ENCODE results near the gene TLR9. TPM values are rescaled to one million over a fixed set of nuclear protein-coding genes. Genes with fewer than 3 reads are reported as not detected.

The TLR9 gene
- total RNA-seq, 1 experiment from 2014 or later, result not detected

DNA sequence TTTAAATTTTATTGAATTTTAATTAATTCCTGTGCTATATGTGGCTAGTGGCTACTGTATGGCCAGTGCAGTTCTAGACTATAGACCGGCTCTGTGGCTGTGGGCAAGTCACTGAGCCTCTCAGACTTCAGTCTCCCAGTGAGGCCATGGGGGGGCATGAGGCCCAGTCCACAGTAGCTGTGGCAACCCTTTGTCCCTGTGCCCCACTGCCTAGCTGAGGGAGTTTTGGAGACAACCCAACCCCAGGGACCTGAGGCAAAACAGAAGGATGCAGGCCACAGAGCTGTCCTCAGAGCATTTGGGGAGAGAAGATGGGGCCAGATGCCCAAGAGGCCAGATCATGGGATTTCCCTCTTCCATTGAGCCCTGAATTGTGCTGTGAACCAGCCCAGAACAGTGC lies 52.3 kb downstream of the TLR9 start:
- no peaks in the 10 kb centered on the region for H3K79me2 ChIP-seq (ENCODE audit: insufficient read depth, low read length)
- H3K23ac ChIP-seq (ENCODE audit: insufficient read length, low read depth, low read length), result no peak overlapping the region
- DNase-seq, result no peak
- H3K27me3 Mint-ChIP-seq (ENCODE audit: low read depth), result no peaks in the 10 kb centered on the region; the same call in 1 of the 2 replicates
- H3K56ac ChIP-seq (ENCODE audit: insufficient read length, low read depth, low read length), result no peak overlapping the region
- H4K20me1 ChIP-seq (ENCODE audit: control insufficient read depth, insufficient read depth, insufficient read length), result no peaks in the 10 kb centered on the region
- H4K8ac ChIP-seq (replicated peaks; ENCODE audit: insufficient read length, low read depth, low read length), result no peak overlapping the region
- no peaks in the 10 kb centered on the region for H3K4me1 ChIP-seq (ENCODE audit: insufficient read depth, low read length)
- H3K9me3 ChIP-seq (ENCODE audit: control insufficient read depth, low read depth, low read length), result no peaks in the 10 kb centered on the region
- no peak overlapping the region for H3K4ac ChIP-seq (ENCODE audit: low read depth, low read length)
- H3K23me2 ChIP-seq (ENCODE audit: insufficient read length, low read depth, low read length, poor library complexity, severe bottlenecking), result no peaks in the 10 kb centered on the region
- H2BK120ac ChIP-seq (ENCODE audit: low read depth, low read length, poor library complexity, severe bottlenecking), result no peak overlapping the region
- peaks cover 21 to 26% of the 10 kb centered on the region in 2 experiments for H3K4me1 Mint-ChIP-seq
- H2BK5ac ChIP-seq (ENCODE audit: insufficient read length, low read length), result no peak overlapping the region
- no peaks in the 10 kb centered on the region for H3K79me1 ChIP-seq (ENCODE audit: insufficient read depth, low read depth, low read length, poor library complexity, severe bottlenecking)
- H2BK15ac ChIP-seq (ENCODE audit: low read depth, low read length), result no peak overlapping the region
- no peak overlapping the region for H4K91ac ChIP-seq (ENCODE audit: insufficient read length, low read depth, low read length)
- no CpG with 5 or more reads among the region's 1 CpG for WGBS (ENCODE audit: extremely low coverage, insufficient read length, low lambda C conversion rate)
- H3K4me2 ChIP-seq (ENCODE audit: insufficient read depth, insufficient read length, low read length), result no peak overlapping the region
- H3T11ph ChIP-seq (ENCODE audit: low read length), result no peak overlapping the region
- H3K9ac ChIP-seq (ENCODE audit: extremely low read depth, insufficient read length, low read length), result no peak overlapping the region
- H3K36me3 Mint-ChIP-seq (ENCODE audit: insufficient read depth in 1 of 3, low read depth in 3 of 3), result no peaks in the 10 kb centered on the region
- H3K27me3 ChIP-seq (ENCODE audit: insufficient read depth, low read length), result no peaks in the 10 kb centered on the region
- no peak overlapping the region for H3K27ac Mint-ChIP-seq
- no peak overlapping the region for H2AK5ac ChIP-seq (ENCODE audit: insufficient read length, low read length)
- H4K5ac ChIP-seq (ENCODE audit: insufficient read length, low read depth, low read length), result no peak overlapping the region
- H2BK12ac ChIP-seq (ENCODE audit: insufficient read length, low read depth, low read length), result no peak overlapping the region
- no peak overlapping the region for H3K27ac ChIP-seq (ENCODE audit: insufficient read length, low read depth, low read length)
- H3K9me3 Mint-ChIP-seq, result no peaks in the 10 kb centered on the region; a peak in 1 of 5 replicates
- H3K18ac ChIP-seq (ENCODE audit: insufficient read length, low read depth, low read length), result no peak overlapping the region
- H2AFZ ChIP-seq (ENCODE audit: low read length), result no peak overlapping the region
- no peak overlapping the region for H3K4me3 Mint-ChIP-seq
- H3K14ac ChIP-seq (ENCODE audit: insufficient read depth, low read length), result no peak overlapping the region
- TF ChIP-seq, protein P1, sequence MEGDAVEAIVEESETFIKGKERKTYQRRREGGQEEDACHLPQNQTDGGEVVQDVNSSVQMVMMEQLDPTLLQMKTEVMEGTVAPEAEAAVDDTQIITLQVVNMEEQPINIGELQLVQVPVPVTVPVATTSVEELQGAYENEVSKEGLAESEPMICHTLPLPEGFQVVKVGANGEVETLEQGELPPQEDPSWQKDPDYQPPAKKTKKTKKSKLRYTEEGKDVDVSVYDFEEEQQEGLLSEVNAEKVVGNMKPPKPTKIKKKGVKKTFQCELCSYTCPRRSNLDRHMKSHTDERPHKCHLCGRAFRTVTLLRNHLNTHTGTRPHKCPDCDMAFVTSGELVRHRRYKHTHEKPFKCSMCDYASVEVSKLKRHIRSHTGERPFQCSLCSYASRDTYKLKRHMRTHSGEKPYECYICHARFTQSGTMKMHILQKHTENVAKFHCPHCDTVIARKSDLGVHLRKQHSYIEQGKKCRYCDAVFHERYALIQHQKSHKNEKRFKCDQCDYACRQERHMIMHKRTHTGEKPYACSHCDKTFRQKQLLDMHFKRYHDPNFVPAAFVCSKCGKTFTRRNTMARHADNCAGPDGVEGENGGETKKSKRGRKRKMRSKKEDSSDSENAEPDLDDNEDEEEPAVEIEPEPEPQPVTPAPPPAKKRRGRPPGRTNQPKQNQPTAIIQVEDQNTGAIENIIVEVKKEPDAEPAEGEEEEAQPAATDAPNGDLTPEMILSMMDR (conservative IDR thresholded peaks at IDR 0.05), result no peak
- H2BK20ac ChIP-seq (ENCODE audit: low read depth, low read length, poor library complexity, severe bottlenecking), result no peak overlapping the region
